Stimulated activated CD8-positive, alpha-beta memory T cell treated with anti-CD3 and anti-CD28 coated beads, Interleukin-2, amount 100 ng/mL, for 1 hour (primary cell): ENCODE data around the gene KLHL4.
"Not testable (repeated sequence)": the region's sequence is repeated elsewhere in the genome, so short reads cannot be mapped to it uniquely, and the experiment has no call there.

Source experiments
- DNase-seq, 2 donors: peaks; one replicate each; pipeline ENCODE4 v3.0.0-alpha.2; 2020; ENCODE audit warnings: low read depth in 2 of 2

The KLHL4 gene

DNA sequence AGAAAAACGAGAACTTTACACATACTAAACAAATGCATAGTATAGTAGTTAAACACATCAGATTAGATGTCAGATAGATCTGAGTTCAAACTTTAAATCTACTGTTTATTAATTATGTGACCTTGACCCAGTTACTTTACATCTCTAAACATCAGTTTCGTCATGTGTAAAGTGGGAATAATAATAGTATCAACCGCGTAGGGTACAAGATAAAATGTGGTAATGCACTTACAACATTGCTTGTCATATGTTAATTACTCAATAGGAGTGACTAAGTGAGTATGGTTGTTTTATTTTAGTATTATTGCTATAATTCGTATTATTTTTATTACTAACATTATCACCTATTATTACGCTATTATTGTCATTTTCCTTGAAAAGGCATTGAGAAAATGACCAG, 144.2 kb downstream of the KLHL4 start:
- DNase-seq = no peak

DNA sequence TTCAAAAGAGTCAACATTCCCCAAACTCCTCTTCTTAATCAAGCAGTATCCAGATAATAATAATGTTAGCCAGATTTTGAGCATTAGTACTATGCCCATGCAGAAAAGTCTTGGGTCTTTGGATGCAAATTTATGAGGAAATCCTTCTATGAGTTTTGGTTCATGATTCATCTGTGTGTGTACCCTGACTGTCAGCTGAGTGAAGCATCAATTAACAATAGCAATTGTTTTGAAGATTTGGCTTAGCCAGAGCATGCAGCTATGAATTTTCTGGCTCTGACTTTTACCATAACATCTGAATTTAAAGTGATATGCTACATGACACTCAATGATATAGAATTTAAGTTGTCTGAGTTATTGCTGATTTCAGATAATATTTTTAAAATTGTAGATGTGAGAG, 145.8 kb downstream of the KLHL4 start:
- no peak for DNase-seq

DNA sequence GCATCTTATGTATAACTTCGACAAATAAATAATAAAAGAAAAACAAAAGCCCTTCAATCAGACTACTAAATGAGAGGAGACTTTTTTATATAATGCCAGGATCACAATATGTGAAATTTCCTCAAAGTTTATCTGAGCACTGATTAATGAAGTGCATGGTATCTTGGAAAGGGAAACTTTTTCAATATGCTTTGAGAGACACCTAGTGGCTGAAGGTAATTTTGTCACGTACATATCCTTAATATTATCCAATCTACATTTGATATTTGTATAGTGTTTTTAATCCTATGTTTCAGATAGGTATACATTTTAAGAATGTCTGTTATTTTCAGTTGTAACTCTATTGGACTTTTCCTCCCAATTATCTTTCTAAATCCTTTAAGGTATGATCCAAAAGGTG, 146.8 kb downstream of the KLHL4 start:
- DNase-seq = no peak

DNA sequence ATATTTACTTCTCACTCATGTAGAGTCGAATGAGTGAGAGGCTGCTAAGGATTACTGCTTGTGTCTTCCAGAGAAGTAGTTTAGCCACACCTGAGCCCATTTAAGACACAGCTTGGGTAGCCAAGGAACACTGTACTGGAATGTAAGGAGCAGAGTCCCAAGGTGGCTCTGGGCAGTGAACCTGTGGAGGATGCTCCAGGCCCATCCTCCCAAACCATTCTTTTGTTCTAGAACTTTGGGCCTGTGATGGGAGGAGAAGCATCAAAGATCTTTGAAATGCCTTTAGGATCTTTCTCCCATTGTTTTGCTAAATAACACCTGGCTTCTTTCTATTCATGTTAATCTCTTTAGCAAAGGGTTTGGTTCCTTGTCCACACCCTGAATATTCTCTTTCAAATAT, 162.2 kb downstream of the KLHL4 start:
- DNase-seq = no peak

DNA sequence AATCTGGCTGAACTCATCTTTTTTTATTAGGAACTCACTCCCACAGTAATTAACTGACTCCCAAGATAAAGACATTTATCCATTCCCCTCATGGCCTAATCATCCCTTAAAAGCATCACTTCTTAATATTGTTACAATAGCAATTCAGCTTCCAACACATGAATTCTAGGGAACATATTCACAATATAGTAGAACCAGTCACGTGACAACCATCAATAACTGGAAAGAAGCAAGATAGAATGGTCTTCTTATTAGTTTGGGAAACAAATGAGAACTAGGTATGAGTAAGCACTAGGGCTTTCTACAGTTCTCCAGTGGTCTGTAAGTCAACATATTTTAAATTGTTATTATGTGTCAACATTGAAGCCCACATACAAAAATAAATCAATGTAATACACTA, 170.1 kb downstream of the KLHL4 start:
- no peak for DNase-seq

DNA sequence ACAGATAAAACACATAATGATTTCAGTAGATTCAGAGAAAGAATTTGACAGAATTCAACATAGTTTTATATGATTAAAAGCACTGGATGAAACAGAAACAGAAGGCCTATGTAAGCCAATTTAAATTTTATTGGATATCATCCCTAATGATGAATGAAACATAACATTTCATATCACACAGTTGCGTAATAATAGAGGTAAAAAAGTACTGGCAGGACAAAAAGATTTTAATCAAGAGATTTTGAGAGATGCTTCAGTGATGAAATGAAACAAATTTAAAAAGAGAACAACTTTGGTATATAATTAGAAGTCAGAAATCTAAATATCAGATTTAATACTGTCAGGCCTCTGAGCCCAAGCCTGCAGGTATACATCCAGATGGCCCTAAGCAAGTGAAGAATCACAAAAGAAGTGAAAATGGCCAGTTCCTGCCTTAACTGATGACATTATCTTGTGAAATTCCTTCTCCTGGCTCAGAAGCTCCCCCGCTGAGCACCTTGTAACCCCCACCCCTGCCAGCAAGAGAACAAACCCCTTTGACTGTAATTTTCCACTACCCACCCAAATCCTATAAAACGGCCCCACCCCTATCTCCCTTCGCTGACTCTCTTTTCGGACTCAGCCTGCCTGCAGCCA, 170.6 kb downstream of the KLHL4 start:
- not testable (repeated sequence) for DNase-seq

DNA sequence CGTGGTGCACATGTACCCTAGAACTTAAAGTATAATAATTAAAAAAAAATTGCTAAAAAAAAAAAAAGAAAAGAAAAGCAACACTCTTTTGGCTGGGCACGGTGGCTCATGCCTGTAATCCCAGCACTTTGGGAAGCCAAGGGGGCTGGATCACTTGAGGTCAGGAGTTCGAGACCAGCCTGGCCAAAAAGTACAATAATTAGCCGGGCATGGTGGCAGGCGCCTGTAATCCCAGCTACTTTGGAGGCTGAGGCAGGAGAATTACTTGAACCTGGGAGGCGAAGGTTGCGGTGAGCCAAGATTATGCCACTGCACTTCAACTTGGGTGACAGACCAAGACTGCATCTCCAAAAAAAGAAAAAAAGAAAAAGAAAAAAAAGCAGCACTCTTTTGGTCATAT, 171.6 kb downstream of the KLHL4 start:
- DNase-seq = not testable (repeated sequence)

DNA sequence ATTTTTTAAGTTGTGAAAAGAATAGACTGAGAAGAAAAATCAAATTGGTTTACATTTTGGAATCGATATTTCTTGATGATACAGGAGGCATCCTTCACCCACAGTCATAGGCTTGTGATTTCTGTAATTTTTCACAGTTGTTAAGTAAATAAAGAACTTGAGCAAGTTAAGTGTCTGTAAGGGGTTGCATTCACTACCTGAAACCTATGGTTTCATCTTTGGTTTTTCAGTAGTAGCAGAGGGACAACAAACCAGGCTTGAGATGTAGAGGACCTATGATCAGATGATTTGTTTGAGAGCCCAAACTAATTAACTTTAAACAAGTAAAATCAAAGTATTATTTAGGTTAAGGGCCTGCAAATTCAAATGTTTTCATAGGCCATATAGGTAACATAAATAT, 175.6 kb downstream of the KLHL4 start:
- no peak for DNase-seq

DNA sequence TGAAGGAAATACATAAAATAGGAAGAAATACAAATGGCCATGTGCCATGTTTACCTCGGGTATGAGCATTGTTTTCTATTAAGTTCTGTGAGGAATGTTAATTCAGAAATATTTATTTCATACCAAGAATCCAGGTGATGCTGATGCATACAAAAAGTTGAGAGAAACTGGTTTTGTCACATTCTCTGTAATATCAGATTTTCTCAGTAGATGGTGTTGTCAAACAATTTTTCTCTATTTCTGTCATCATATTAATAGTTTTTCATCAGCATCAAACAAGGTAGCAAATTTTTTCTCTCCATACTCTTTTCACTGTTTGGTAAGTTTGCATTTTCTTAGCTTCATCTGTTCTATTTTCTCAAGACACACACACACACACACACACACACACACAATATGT, 179.8 kb downstream of the KLHL4 start:
- no peak for DNase-seq

DNA sequence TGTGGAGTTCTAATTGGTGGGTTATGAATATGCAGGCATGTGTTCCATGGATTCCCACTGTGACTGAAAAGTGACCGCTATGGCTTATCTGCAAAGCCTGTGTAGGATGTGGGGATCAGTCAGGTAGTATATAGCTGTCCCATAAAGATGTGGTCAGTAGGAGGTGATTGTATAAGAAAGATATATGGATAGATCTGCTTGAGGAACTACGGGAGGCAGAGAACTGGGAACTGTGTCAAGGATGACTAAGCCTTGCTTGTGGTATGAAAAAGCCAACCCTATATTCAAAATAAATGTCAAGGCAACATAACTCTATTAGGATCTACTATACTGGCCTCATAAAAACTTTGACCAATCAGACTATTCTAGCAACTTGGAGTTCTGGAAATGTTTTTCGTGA, 185.2 kb downstream of the KLHL4 start:
- no peak for DNase-seq

DNA sequence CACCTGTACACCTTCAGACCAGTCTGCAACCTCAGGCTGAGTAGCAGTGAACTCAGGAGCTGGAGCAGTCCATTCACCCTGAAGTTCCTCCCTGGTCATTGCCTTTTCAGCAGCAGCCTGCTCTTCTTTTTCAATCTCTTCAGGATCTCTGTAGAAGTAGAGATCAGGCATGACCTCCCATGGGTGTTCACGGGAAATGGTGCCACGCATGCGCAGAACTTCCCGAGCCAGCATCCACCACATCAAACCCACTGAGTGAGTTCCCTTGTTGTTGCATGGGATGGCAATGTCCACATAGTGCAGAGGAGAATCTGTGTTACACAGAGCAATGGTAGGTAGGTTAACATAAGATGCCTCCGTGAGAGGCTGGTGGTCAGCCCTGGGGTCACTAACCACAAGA, 185.9 kb downstream of the KLHL4 start:
- not testable (repeated sequence) for DNase-seq

DNA sequence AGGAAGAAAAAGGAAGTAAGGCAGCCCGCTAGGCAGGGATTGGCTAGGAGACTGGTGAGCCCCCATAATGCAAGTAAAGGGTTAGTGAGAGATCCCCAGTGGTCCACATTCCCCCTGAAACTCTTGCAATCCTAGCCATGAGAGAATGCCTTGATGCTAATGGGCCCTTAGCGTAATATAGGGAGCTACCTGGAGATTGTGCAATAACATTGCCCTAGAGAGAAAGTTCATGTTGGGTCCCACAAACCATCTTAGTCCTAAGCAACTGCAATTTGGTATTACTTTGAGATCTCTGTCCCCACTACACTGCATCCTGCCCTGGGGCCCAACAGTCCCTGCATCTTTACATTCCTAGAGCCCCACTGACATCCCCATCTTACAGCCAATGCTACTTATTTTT, 188.5 kb downstream of the KLHL4 start:
- no peak for DNase-seq

DNA sequence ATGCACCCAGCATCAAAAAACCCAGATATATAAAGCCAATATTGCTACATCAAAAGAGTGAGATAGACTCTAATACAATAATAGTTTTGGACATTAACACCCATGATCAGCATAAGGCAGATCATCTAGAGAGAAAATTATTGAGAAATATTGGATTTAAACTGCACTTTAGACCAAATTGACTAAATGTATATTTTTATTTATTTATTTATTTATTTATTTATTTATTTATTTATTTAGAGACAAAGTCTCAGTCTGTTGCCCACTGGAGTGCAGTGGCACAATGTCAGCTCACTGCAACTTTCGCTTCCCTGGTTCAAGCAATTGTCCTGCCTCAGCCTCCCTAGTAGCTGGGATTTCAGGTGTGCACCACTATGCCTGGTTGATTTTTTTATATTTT, 193.0 kb downstream of the KLHL4 start:
- DNase-seq = no peak
